Measurements from ENCODE around the gene PM20D1. TPM values are rescaled to one million over a fixed set of nuclear protein-coding genes. Genes with fewer than 3 reads are reported as not detected.

Gene PM20D1
- total and polyA plus RNA-seq, 10 of the 15 experiments (the other 5 are each of a cell fraction or from before 2014, with no cell fraction given): not detected

GRCh38 chr1:205785446-205785845, 64.5 kb downstream of the PM20D1 start:
- ChIA-PET RAD21 (ENCODE audit: unreplicated experiment) (interaction anchor here (1.4 kb wide), 1 partner anchor 192 kb away, joined by 3 read pairs; no protein-coding TSS in a partner anchor), POLR2A (no interaction called here), CTCF (interaction anchor here (0.7 to 14.2 kb wide), 6 partner anchors 10 to 199 kb away, joined by 3 to 222 read pairs (median 5); partner anchors contain the start of gene RAB29), SMC1A (ENCODE audit: uncharacterized antibody, unreplicated experiment) (interaction anchor here (0.6 to 1.7 kb wide), 7 partner anchors 26 to 667 kb away, joined by 3 to 15 read pairs (median 3); no protein-coding TSS in a partner anchor)
- H2AFZ ChIP-seq (ENCODE audit: control insufficient read depth, low read depth, low read length): no peak overlapping the region
- ATAC-seq (no peak), FAIRE-seq (no peak), DNase-seq (ENCODE audit: low read depth, low spot score) (no peak)
- no peak overlapping the region for H3K9ac ChIP-seq (ENCODE audit: control insufficient read depth, insufficient read depth, low read length)
- 60% methylated on average over 9 of the region's 9 CpGs for WGBS (ENCODE audit: insufficient coverage, insufficient replicate concordance, low lambda C conversion rate, missing lambda C conversion rate)
- H3K4me1 ChIP-seq (ENCODE audit: control insufficient read depth, insufficient read depth, low read length): no peaks in the 10 kb centered on the region
- H3K27ac ChIP-seq (ENCODE audit: control insufficient read depth, insufficient read depth): no peak overlapping the region
- no peak overlapping the region for H3K4me2 ChIP-seq (ENCODE audit: control insufficient read depth, insufficient read depth)
- intact Hi-C loops (cut with micrococcal nuclease; ENCODE audit: unreplicated experiment) (no loop called here), in situ Hi-C loops (cut with MboI) (no loop called here)
- H3K27me3 ChIP-seq (replicated peaks in 1 of 2; ENCODE audit: control insufficient read depth in 2 of 2, insufficient read depth in 2 of 2, low read length in 1 of 2): peaks cover 0 to 6% of the 10 kb centered on the region in 2 experiments; a peak in 2 of 4 replicates
- H4K20me1 ChIP-seq (ENCODE audit: control insufficient read depth, insufficient read depth): no peaks in the 10 kb centered on the region
- no peak for TF ChIP-seq HCFC1 (IDR thresholded peaks at IDR 0.05; ENCODE audit: low read length)
- no peak for TF ChIP-seq NR2C1 (IDR thresholded peaks at IDR 0.05)
- no peak for TF ChIP-seq KDM1A (IDR thresholded peaks at IDR 0.05; ENCODE audit: borderline replicate concordance)
- no peak for TF ChIP-seq MTA2 (IDR thresholded peaks at IDR 0.05; ENCODE audit: low read depth)
- TF ChIP-seq FOS (IDR thresholded peaks at IDR 0.05; ENCODE audit: borderline replicate concordance, extremely low read depth, insufficient read length): no peak
- no peak for TF ChIP-seq E2F8 (IDR thresholded peaks at IDR 0.05; ENCODE audit: low read depth, partially characterized antibody)
- no peak for TF ChIP-seq REST (IDR thresholded peaks at IDR 0.05; ENCODE audit: low read depth, low read length)
- no peak for TF ChIP-seq POLR2A (IDR thresholded peaks at IDR 0.05; ENCODE audit: low read depth, low read length)
- TF ChIP-seq ZNF207 (IDR thresholded peaks at IDR 0.05; ENCODE audit: borderline replicate concordance): no peak
- TF ChIP-seq RAD51 (IDR thresholded peaks at IDR 0.05): no peak
- no peak for TF ChIP-seq KLF5 (IDR thresholded peaks at IDR 0.05; ENCODE audit: partially characterized antibody)
- TF ChIP-seq NFIC (IDR thresholded peaks at IDR 0.05; ENCODE audit: low read depth, low read length): no peak
- TF ChIP-seq CBX3 (IDR thresholded peaks at IDR 0.05; ENCODE audit: borderline replicate concordance, low read depth): no peak
- TF ChIP-seq CBX5 (IDR thresholded peaks at IDR 0.05; ENCODE audit: low read depth): no peak
- TF ChIP-seq NFXL1 (IDR thresholded peaks at IDR 0.05; ENCODE audit: borderline replicate concordance): no peak
- TF ChIP-seq SIX5 (IDR thresholded peaks at IDR 0.05; ENCODE audit: low read depth, low read length, severe bottlenecking): no peak
- TF ChIP-seq HDAC6 (IDR thresholded peaks at IDR 0.05; ENCODE audit: unreplicated experiment): no peak
- no peaks in the 10 kb centered on the region for H3K36me3 ChIP-seq (ENCODE audit: control insufficient read depth in 2 of 2, insufficient read depth in 2 of 2, low read length in 1 of 2)
- BruUV-seq (replicated peaks): no TSS peak
- no peaks in the 10 kb centered on the region for H3K79me2 ChIP-seq (ENCODE audit: control insufficient read depth, insufficient read depth, low read length)
- no peaks in the 10 kb centered on the region for H3K9me3 ChIP-seq (replicated peaks; ENCODE audit: control insufficient read depth, insufficient read depth, low read length)
- no peak overlapping the region for H3K4me3 ChIP-seq
